GM12878 (cell line): ENCODE results near the gene ANKRD44.

ENCODE experiments used
- BCL11A ChIP-seq: IDR thresholded peaks from 2 replicates; pipeline ENCODE4 v1.6.1; 2011; ENCODE audit warnings: low read depth, low read length
- CHD1 ChIP-seq: IDR thresholded peaks from 2 replicates; pipeline ENCODE4 v1.6.1; 2012; ENCODE audit warnings: low read depth, low read length, improper control_type of control experiment
- EP300 ChIP-seq, 2 experiments: fragments of 150-350 bp in 1 of 2; IDR thresholded peaks; 2 replicates each; pipeline ENCODE4 v1.6.1; 2011 to 2012; ENCODE audit warnings: low read depth in 2 of 2, low read length in 2 of 2, borderline replicate concordance in 1 of 2, improper control_type of control experiment in 1 of 2, inconsistent platforms in 1 of 2; ENCODE audit not compliant: control insufficient read depth in 1 of 2
- ESRRA ChIP-seq: IDR thresholded peaks from 2 replicates; pipeline ENCODE4 v1.6.1; 2012; ENCODE audit warnings: mild to moderate bottlenecking, low read length, improper control_type of control experiment
- POLR2A ChIP-seq: IDR thresholded peaks from 2 replicates; pipeline ENCODE4 v1.6.1; 2011; ENCODE audit warnings: low read depth, mild to moderate bottlenecking, low read length
- POLR2AphosphoS5 ChIP-seq: IDR thresholded peaks from 2 replicates; pipeline ENCODE4 v1.6.1; 2011; ENCODE audit warnings: mild to moderate bottlenecking, low read length, inconsistent platforms
- TAF1 ChIP-seq: IDR thresholded peaks from 2 replicates; pipeline ENCODE4 v1.6.1; 2011; ENCODE audit warnings: mild to moderate bottlenecking, low read depth, low read length, borderline replicate concordance
- ZNF384 ChIP-seq: IDR thresholded peaks from 2 replicates; pipeline ENCODE4 v1.6.1; 2012; ENCODE audit warnings: low read depth, mild to moderate bottlenecking, low read length, improper control_type of control experiment, borderline replicate concordance
- TF ChIP-seq, protein P1 (sequence below): IDR thresholded peaks from 2 replicates; pipeline ENCODE4 v1.6.1; 2011; ENCODE audit warnings: low read depth, mild to moderate bottlenecking, low read length, moderate library complexity, borderline replicate concordance; ENCODE audit errors: extremely low read depth
- TF ChIP-seq, protein P2 (sequence below): fragments of 450-650 bp; IDR thresholded peaks from 2 replicates; pipeline ENCODE4 v1.6.1; 2017; ENCODE audit warnings: mild to moderate bottlenecking, low read depth, inconsistent platforms; ENCODE audit not compliant: poor library complexity, severe bottlenecking
- TF ChIP-seq, protein P3 (sequence below), 3 experiments: IDR thresholded peaks in 2 of 3; conservative IDR thresholded peaks in 1 of 3; 2 replicates each; pipeline ENCODE4 v1.5.1; 2011; ENCODE audit warnings: low read depth in 3 of 3, low read length in 3 of 3, mild to moderate bottlenecking in 3 of 3, control low read depth in 2 of 3, moderate library complexity in 2 of 3, inconsistent platforms in 1 of 3, mixed read lengths in 1 of 3; ENCODE audit not compliant: control insufficient read depth in 2 of 3, insufficient read depth in 1 of 3; ENCODE audit errors: extremely low read depth in 1 of 3
- TF ChIP-seq, protein P4 (sequence below): fragments of 450-650 bp; IDR thresholded peaks from 2 replicates; pipeline ENCODE4 v1.6.1; 2018; ENCODE audit warnings: borderline replicate concordance, mild to moderate bottlenecking; ENCODE audit not compliant: partially characterized antibody
- TF ChIP-seq, protein P5 (sequence below): fragments of 450-650 bp; formaldehyde crosslinking; IDR thresholded peaks from 2 replicates; pipeline ENCODE4 v1.4.0; 2020; ENCODE audit warnings: mild to moderate bottlenecking, moderate library complexity

DNA sequence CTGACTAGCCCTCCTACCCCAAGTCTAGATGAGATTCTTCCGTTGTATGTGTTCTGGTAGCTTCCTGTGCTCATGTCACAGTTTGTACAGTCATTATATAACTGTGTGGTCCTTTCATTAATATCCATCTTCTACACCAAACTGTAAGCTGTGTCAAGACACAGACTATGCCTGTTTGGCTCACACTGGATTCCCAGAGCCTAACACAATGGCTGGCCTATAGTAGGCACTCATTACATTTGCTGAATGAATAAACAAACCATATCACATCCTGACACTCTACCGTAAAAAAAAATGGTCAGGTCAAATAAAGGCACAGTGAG is 72.6 kb downstream of the ANKRD44 start:
- TF ChIP-seq POLR2A = no peak
- TF ChIP-seq BCL11A = no peak
- TF ChIP-seq, protein P1, sequence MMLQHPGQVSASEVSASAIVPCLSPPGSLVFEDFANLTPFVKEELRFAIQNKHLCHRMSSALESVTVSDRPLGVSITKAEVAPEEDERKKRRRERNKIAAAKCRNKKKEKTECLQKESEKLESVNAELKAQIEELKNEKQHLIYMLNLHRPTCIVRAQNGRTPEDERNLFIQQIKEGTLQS = no peak
- TF ChIP-seq ESRRA = no peak
- TF ChIP-seq, protein P2, sequence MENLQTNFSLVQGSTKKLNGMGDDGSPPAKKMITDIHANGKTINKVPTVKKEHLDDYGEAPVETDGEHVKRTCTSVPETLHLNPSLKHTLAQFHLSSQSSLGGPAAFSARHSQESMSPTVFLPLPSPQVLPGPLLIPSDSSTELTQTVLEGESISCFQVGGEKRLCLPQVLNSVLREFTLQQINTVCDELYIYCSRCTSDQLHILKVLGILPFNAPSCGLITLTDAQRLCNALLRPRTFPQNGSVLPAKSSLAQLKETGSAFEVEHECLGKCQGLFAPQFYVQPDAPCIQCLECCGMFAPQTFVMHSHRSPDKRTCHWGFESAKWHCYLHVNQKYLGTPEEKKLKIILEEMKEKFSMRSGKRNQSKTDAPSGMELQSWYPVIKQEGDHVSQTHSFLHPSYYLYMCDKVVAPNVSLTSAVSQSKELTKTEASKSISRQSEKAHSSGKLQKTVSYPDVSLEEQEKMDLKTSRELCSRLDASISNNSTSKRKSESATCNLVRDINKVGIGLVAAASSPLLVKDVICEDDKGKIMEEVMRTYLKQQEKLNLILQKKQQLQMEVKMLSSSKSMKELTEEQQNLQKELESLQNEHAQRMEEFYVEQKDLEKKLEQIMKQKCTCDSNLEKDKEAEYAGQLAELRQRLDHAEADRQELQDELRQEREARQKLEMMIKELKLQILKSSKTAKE = no peak
- TF ChIP-seq, protein P3, sequence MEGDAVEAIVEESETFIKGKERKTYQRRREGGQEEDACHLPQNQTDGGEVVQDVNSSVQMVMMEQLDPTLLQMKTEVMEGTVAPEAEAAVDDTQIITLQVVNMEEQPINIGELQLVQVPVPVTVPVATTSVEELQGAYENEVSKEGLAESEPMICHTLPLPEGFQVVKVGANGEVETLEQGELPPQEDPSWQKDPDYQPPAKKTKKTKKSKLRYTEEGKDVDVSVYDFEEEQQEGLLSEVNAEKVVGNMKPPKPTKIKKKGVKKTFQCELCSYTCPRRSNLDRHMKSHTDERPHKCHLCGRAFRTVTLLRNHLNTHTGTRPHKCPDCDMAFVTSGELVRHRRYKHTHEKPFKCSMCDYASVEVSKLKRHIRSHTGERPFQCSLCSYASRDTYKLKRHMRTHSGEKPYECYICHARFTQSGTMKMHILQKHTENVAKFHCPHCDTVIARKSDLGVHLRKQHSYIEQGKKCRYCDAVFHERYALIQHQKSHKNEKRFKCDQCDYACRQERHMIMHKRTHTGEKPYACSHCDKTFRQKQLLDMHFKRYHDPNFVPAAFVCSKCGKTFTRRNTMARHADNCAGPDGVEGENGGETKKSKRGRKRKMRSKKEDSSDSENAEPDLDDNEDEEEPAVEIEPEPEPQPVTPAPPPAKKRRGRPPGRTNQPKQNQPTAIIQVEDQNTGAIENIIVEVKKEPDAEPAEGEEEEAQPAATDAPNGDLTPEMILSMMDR (IDR thresholded peaks at IDR 0.05 in 2 of 3, conservative IDR thresholded peaks at IDR 0.05 in 1 of 3; ENCODE audit: control insufficient read depth in 2 of 3, extremely low read depth in 1 of 3, insufficient read depth in 1 of 3, low read depth in 3 of 3, low read length in 3 of 3) = no peak
- TF ChIP-seq, protein P4, sequence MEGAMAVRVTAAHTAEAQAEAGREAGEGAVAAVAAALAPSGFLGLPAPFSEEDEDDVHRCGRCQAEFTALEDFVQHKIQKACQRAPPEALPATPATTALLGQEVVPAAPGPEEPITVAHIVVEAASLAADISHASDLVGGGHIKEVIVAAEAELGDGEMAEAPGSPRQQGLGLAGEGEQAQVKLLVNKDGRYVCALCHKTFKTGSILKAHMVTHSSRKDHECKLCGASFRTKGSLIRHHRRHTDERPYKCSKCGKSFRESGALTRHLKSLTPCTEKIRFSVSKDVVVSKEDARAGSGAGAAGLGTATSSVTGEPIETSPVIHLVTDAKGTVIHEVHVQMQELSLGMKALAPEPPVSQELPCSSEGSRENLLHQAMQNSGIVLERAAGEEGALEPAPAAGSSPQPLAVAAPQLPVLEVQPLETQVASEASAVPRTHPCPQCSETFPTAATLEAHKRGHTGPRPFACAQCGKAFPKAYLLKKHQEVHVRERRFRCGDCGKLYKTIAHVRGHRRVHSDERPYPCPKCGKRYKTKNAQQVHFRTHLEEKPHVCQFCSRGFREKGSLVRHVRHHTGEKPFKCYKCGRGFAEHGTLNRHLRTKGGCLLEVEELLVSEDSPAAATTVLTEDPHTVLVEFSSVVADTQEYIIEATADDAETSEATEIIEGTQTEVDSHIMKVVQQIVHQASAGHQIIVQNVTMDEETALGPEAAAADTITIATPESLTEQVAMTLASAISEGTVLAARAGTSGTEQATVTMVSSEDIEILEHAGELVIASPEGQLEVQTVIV = no peak
- TF ChIP-seq, protein P5, sequence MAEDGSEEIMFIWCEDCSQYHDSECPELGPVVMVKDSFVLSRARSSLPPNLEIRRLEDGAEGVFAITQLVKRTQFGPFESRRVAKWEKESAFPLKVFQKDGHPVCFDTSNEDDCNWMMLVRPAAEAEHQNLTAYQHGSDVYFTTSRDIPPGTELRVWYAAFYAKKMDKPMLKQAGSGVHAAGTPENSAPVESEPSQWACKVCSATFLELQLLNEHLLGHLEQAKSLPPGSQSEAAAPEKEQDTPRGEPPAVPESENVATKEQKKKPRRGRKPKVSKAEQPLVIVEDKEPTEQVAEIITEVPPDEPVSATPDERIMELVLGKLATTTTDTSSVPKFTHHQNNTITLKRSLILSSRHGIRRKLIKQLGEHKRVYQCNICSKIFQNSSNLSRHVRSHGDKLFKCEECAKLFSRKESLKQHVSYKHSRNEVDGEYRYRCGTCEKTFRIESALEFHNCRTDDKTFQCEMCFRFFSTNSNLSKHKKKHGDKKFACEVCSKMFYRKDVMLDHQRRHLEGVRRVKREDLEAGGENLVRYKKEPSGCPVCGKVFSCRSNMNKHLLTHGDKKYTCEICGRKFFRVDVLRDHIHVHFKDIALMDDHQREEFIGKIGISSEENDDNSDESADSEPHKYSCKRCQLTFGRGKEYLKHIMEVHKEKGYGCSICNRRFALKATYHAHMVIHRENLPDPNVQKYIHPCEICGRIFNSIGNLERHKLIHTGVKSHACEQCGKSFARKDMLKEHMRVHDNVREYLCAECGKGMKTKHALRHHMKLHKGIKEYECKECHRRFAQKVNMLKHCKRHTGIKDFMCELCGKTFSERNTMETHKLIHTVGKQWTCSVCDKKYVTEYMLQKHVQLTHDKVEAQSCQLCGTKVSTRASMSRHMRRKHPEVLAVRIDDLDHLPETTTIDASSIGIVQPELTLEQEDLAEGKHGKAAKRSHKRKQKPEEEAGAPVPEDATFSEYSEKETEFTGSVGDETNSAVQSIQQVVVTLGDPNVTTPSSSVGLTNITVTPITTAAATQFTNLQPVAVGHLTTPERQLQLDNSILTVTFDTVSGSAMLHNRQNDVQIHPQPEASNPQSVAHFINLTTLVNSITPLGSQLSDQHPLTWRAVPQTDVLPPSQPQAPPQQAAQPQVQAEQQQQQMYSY (CRISPR knock-in tag) = no peak
- TF ChIP-seq CHD1 = no peak
- no peak for TF ChIP-seq EP300 (IDR thresholded peaks at IDR 0.05; ENCODE audit: borderline replicate concordance in 1 of 2, control insufficient read depth in 1 of 2, low read depth in 2 of 2, low read length in 2 of 2)
- no peak for TF ChIP-seq TAF1
- TF ChIP-seq ZNF384 = no peak
- TF ChIP-seq POLR2AphosphoS5 = no peak
